ENCODE results near the gene HTT. TPM values are rescaled to one million over a fixed set of nuclear protein-coding genes. Genes with fewer than 3 reads are reported as not detected.

The HTT gene
- total and polyA plus RNA-seq, 9 donors: 13.3 to 63.2 (median 38.6) TPM

DNA sequence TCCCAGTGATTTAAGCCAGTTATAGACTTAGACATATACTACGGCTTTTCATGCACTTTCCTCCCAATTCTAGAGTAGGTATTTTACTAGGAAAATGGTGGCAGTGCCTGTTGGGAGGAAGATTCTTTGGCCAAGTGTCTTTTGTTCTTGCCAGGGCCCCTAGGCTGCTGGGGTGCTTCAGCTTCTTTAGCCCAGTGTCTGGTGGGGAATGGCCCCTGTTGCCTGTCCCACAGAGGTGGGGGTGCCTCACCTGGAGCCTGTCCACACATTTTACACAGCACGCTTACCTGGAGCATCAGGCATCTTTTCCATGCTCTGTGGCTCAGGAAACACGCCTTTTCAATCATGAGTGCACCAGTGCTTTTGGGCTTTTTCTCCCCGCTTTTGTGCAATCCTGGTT is 141.3 kb downstream of the HTT start:
- WGBS, 3 donors: 97 to 99% (median 98%) methylated on average over 4 of the region's 4 CpGs

GRCh38 chr4:3217266-3217665 is 142.8 kb downstream of the HTT start:
- Histone ChIP-seq H3K36me3 (no peaks in the 10 kb centered on the region), H3K4me1 (ENCODE audit: insufficient read depth) (no peaks in the 10 kb centered on the region), H3K27me3 (no peaks in the 10 kb centered on the region), H3K4me3 (no peak overlapping the region), H3K27ac (no peak overlapping the region), H3K9me3 (no peaks in the 10 kb centered on the region)
- intact Hi-C loops (cut with DNase I): no loop called here
- TF ChIP-seq CTCF (IDR thresholded peaks at IDR 0.05) (no peak), POLR2A (IDR thresholded peaks at IDR 0.05) (no peak), EP300 (IDR thresholded peaks at IDR 0.05) (no peak)
- peak in 2 of 5 donors; percentile 1 to 4 for DNase-seq
- 66 to 79% (median 71%) methylated on average over 2 of the region's 2 CpGs for WGBS, 3 donors

More for the DNA sequence above, 141.3 kb downstream of the HTT start:
- DNase-seq: peak in 1 of 5 donors; percentile 3
- Histone ChIP-seq H3K27ac (no peak overlapping the region), H3K4me1 (ENCODE audit: insufficient read depth) (no peaks in the 10 kb centered on the region), H3K4me3 (no peak overlapping the region), H3K27me3 (no peaks in the 10 kb centered on the region), H3K9me3 (no peaks in the 10 kb centered on the region), H3K36me3 (no peaks in the 10 kb centered on the region)
- TF ChIP-seq POLR2A (IDR thresholded peaks at IDR 0.05): no peak
- TF ChIP-seq CTCF (IDR thresholded peaks at IDR 0.05): no peak
- TF ChIP-seq EP300 (IDR thresholded peaks at IDR 0.05): no peak
- intact Hi-C loops (cut with DNase I): no loop called here

DNA sequence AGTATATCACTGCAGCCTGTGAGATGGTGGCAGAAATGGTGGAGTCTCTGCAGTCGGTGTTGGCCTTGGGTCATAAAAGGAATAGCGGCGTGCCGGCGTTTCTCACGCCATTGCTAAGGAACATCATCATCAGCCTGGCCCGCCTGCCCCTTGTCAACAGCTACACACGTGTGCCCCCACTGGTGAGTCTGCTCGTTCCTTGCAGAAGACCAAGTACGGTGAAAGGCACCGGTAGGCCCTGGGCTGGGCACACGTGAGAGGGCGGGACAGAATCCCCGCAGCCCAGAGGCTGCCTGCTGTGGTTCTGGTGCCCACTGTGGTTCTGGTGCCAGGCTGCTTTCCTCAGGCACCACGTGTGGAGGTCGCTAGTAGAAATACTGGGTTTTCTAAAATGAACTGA is 143.3 kb downstream of the HTT start:
- intact Hi-C loops (cut with DNase I): no loop called here

GRCh38 chr4:3218824-3219760 is 144.6 kb downstream of the HTT start:
- Histone ChIP-seq H3K36me3 (no peaks in the 10 kb centered on the region), H3K27ac (no peak overlapping the region), H3K9me3 (no peaks in the 10 kb centered on the region), H3K4me3 (no peak overlapping the region), H3K27me3 (no peaks in the 10 kb centered on the region), H3K4me1 (ENCODE audit: insufficient read depth) (no peaks in the 10 kb centered on the region)
- no peak for TF ChIP-seq POLR2A (IDR thresholded peaks at IDR 0.05)
- intact Hi-C loops (cut with DNase I): no loop called here
- 89 to 93% (median 90%) methylated on average over 20 of the region's 20 CpGs for WGBS, 3 donors
- peak in 2 of 5 donors; percentile 10 to 14 for DNase-seq

More for the DNA sequence above, 143.3 kb downstream of the HTT start:
- Histone ChIP-seq H3K36me3 (no peaks in the 10 kb centered on the region), H3K27ac (no peak overlapping the region), H3K4me1 (ENCODE audit: insufficient read depth) (no peaks in the 10 kb centered on the region), H3K9me3 (no peaks in the 10 kb centered on the region), H3K27me3 (no peaks in the 10 kb centered on the region), H3K4me3 (no peak overlapping the region)
- 93 to 96% (median 95%) methylated on average over 16 of the region's 16 CpGs for WGBS, 3 donors
- TF ChIP-seq EP300 (IDR thresholded peaks at IDR 0.05) (no peak), CTCF (IDR thresholded peaks at IDR 0.05) (no peak), POLR2A (IDR thresholded peaks at IDR 0.05) (no peak)
- DNase-seq: peak in 2 of 5 donors; percentile 7 to 22
